Keratinocyte (primary cell): Measurements from ENCODE around the gene ERCC6L2.

ENCODE experiments used
- EZH2 ChIP-seq: IDR thresholded peaks from one replicate; pipeline ENCODE4 v1.6.1; 2012; ENCODE audit warnings: inconsistent platforms, mild to moderate bottlenecking, low read length, moderate library complexity
- TF ChIP-seq, protein P1 (sequence below), 3 experiments: IDR thresholded peaks in 1 of 3; conservative IDR thresholded peaks in 1 of 3; optimal IDR thresholded peaks in 1 of 3; 2 replicates in 2 of 3; 3 replicates in 1 of 3; pipeline versions ENCODE3 to v1.5.1; 2011; ENCODE audit warnings: low read length in 3 of 3, mild to moderate bottlenecking in 3 of 3, moderate library complexity in 2 of 3, control low read depth in 1 of 3, inconsistent platforms in 1 of 3; ENCODE audit not compliant: insufficient read depth in 2 of 3; ENCODE audit errors: extremely low read depth in 1 of 3

DNA sequence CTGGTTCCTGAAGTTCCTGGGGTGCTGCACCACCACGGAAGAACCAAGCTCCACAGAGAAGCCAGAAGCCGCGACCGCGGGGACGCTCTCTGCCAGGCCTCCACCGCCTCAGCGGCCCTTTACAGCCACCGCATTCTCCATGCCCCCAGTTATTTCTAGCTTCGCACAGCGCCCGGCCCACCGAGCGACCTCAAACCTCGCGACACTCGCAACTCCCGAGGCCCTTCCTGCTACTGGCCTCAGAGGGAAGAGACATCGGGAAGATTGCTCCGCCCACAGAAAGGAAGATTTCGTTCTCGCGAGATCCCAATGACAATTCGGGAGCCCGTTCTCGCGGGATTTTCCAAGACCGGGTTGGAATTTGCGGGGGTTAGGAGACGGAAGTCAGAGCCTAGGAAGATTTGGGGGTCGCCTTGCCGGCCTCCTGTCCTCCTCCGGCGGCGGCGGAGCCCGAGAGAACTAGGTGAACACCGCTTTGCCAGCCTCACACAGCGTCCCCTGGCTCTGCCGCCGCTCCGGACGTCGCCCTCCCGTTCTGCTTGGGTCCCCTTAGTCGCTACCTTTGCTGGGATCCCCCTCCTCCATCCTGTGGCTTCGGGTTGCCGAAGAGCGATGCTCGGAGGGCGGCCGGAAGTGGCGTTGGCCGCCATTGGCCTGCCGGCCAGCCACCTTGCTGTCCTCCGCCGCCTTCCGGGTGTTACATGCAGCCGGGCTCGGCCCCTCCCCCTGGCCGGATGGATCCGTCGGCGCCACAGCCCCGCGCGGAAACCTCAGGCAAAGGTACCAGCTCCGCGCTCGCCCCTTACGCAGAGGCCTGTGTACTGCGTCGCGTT is at the start of gene ERCC6L2:
- TF ChIP-seq, protein P1, sequence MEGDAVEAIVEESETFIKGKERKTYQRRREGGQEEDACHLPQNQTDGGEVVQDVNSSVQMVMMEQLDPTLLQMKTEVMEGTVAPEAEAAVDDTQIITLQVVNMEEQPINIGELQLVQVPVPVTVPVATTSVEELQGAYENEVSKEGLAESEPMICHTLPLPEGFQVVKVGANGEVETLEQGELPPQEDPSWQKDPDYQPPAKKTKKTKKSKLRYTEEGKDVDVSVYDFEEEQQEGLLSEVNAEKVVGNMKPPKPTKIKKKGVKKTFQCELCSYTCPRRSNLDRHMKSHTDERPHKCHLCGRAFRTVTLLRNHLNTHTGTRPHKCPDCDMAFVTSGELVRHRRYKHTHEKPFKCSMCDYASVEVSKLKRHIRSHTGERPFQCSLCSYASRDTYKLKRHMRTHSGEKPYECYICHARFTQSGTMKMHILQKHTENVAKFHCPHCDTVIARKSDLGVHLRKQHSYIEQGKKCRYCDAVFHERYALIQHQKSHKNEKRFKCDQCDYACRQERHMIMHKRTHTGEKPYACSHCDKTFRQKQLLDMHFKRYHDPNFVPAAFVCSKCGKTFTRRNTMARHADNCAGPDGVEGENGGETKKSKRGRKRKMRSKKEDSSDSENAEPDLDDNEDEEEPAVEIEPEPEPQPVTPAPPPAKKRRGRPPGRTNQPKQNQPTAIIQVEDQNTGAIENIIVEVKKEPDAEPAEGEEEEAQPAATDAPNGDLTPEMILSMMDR (optimal IDR thresholded peaks at IDR 0.05 in 1 of 3, IDR thresholded peaks at IDR 0.05 in 1 of 3, conservative IDR thresholded peaks at IDR 0.05 in 1 of 3; ENCODE audit: extremely low read depth in 1 of 3, insufficient read depth in 2 of 3, low read length in 3 of 3): peak in 1 of 3 experiments; percentile 14
- no peak for TF ChIP-seq EZH2
